Measurements from ENCODE around the gene RHBDD2.
"Not testable (repeated sequence)": the region's sequence is repeated elsewhere in the genome, so short reads cannot be mapped to it uniquely, and the experiment has no call there.

The RHBDD2 gene

DNA sequence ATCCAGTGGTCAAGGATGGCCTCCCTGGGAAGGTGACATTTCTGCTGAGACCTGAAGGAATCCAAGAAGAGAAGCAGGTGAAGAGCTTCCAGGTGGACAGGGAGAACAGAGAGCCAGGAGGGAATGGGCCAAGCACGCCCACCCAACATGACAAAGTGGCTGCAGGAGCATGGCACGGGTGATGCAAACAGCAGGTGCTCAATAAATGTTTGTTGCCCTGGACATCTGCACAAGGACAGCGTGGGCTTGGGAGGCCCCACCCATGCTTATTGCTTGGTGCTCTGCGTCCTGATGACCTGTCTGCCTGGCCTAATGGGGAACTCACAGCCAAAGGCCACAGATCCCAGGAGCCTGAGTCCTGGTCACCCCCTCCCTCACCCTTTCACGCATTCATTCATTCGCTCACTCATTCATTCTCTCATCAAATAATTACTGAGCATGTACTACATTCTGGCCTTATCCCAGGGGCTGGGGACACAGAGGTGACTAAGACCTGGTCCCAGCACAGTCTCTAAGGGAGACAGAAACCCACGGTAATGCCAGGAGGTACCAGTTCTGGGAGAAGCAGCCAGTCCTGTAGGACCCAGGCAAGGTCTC, 13.1 kb downstream of the RHBDD2 start:
- peak overlapping the region in 1 of 2 donors; percentile 4 for H3K27ac Mint-ChIP-seq
- no peaks in the 10 kb centered on the region for H3K9me3 Mint-ChIP-seq
- H3K27me3 Mint-ChIP-seq, result no peaks in the 10 kb centered on the region
- DNase-seq (no peak), ATAC-seq (no peak)
- H3K4me1 Mint-ChIP-seq, result peaks cover 15% of the 10 kb centered on the region
- H3K4me3 Mint-ChIP-seq, result no peak overlapping the region

DNA sequence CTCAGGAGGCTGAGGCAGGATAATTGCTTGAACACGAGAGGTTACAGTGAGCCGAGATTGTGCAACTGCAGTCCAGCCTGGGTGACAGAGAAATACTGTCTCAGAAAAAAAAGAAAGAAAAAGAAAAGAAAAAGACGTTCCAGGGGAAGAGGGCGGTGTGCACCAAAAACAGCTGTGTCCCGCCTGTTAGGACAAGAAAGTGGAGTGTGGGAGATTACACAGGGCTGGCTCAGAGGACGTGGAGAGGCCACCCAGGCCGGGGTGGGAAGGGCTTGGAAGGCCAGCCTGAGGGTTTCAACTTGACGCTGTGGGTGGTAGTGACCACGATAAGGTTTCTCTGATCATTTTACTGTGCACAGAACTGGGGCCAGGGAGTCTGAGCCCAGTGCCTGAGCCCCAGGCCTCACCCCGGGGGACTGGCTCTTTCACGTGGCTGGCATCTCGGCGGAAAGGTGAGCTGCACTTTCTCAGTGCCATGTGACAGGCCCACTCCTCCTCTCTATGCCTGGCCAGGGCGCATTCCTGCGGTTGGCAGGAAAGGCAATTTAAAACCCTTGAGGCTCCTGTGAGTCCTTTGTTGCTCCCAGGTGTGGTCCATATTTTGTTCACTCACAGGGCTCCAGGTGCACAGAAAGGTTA, 13.9 kb downstream of the RHBDD2 start:
- peak overlapping the region in 1 of 2 donors; percentile 79 for H3K27ac Mint-ChIP-seq
- H3K27me3 Mint-ChIP-seq, result no peaks in the 10 kb centered on the region
- H3K9me3 Mint-ChIP-seq, result no peaks in the 10 kb centered on the region
- DNase-seq (no peak), ATAC-seq (no peak)
- H3K4me1 Mint-ChIP-seq, result peaks cover 15% of the 10 kb centered on the region
- no peak overlapping the region for H3K4me3 Mint-ChIP-seq

- ATAC-seq, result no peak
- H3K4me3 Mint-ChIP-seq, result no peak overlapping the region
- H3K27ac Mint-ChIP-seq, result no peak overlapping the region
- H3K4me1 Mint-ChIP-seq, result no peaks in the 10 kb centered on the region
- H3K9me3 Mint-ChIP-seq, result no peaks in the 10 kb centered on the region
- H3K27me3 Mint-ChIP-seq, result no peaks in the 10 kb centered on the region
- no peak for DNase-seq
Observed at GRCh38 chr7:75896803-75897327, 18.0 kb downstream of the RHBDD2 start.

DNA sequence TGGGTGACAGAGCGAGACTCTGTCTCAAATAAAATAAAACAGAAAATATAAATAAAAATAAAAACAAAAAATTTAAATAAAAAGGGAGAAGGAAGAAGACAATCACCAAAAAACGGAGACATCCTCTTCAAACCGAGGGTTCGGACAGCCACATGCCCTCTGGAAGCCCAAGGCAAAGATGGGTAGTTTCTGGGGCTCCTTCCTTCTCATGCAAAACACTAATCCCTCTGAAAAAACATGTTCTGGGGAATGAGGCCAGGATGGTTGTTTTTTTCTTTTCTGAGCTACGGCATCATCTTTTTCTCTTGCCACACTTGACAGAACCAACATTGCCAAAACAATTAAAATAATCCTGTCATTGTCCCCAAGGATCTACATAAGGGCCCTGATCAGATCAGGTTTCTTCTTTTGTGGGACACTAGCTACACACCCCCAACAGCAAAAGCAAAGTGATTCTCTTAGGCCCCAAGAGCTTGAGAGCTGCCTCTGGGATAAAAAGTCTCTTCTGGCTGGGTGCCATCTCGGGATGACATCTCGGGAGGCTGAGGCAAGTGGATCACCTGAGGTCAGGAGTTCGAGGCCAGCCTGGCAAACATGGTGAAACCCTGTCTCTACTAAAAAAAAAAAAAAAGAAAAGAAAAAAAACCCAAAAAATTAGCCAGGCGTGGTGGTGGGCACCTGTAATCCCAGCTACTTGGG, 21.9 kb downstream of the RHBDD2 start:
- Mint-ChIP-seq H3K27me3 (no peaks in the 10 kb centered on the region), H3K4me3 (no peak overlapping the region), H3K4me1 (peaks cover under 1% of the 10 kb centered on the region), H3K9me3 (no peaks in the 10 kb centered on the region), H3K27ac (no peak overlapping the region)
- DNase-seq, result no peak
- ATAC-seq, result no peak

DNA sequence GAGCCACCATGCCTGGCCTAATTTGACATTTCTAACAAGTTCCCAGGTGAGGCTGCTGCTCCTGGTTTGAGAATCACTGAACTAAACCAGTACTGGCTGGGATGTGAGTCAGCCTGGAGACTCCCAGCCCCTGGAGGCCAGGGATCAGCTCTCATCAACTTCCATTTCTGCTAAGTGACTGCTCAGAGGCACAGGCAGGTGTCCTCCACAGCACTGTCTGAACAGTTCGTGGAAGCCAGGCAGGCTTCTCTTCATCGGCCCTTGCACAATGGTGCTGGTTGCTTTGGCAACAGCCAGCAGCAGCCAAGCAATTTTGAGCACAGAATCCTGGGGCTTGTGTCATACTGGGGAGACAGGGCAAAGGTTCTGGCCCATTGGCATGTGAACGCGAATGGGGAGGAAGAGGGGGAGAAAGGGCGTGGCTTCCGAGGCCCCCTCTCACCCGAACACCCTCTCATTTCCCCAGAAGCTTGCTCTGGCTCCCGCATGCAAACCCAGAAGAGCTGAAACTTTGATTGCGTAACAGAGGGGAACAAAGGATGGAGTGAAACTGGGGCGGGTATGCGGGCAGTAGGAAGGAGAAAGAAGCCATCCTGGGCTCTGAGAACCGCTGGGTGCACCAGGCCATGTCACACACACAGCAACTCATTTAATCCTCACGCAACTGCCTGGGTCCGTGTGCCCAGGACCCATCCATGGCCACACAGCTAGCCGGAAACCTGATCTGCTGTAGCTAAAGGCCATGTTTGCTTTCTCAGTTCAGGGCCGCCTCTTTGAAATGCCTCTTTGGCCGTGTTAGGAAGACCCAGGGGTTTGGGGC, 27.2 kb downstream of the RHBDD2 start:
- H3K4me1 Mint-ChIP-seq, result peaks cover 5% of the 10 kb centered on the region
- no peaks in the 10 kb centered on the region for H3K9me3 Mint-ChIP-seq
- no peak overlapping the region for H3K27ac Mint-ChIP-seq
- no peak overlapping the region for H3K4me3 Mint-ChIP-seq
- DNase-seq (no peak), ATAC-seq (peak; percentile 26)
- H3K27me3 Mint-ChIP-seq, result no peaks in the 10 kb centered on the region

GRCh38 chr7:75906991-75907667, 28.3 kb downstream of the RHBDD2 start:
- Mint-ChIP-seq H3K9me3 (no peaks in the 10 kb centered on the region), H3K4me1 (peaks cover 5% of the 10 kb centered on the region), H3K27me3 (no peaks in the 10 kb centered on the region), H3K4me3 (no peak overlapping the region), H3K27ac (no peak overlapping the region)
- DNase-seq (no peak), ATAC-seq (no peak)

- H3K27me3 Mint-ChIP-seq, result not testable (repeated sequence)
Observed at GRCh38 chr7:75907668-75908039, 28.8 kb downstream of the RHBDD2 start.

DNA sequence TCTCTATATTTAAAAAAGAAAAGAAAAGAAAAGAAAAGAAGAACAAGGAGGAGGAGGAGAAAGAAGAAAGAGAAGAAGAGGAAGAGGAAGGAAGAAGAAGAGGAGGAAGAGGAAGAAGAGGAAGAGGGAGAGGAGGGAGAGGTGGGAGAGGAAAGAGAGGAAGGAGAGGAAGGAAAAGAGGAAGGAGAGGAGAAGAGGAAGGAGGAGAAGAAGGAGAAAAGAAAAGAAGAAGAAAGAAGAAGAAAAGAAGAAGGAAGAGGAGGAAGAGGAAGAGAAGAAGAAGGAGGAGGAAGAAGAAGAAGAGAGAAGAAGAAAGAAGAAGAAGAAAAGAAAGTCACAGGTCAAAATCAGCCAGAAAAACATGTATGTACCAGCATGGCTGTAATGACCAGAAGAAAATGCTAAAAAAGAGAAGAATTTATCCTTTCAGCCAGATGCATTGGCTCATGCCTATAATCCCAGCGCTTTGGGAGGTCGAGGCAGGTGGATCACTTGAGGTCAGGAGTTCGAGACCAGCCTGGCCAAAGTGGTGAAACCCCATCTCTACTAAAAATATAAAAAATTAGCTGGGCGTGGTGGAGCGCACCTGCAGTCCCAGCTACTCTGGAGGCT, 30.8 kb downstream of the RHBDD2 start:
- Mint-ChIP-seq H3K27ac (peak overlapping the region in 1 of 2 donors; percentile 3), H3K4me1 (peaks cover 16% of the 10 kb centered on the region), H3K4me3 (no peak overlapping the region), H3K27me3 (no peaks in the 10 kb centered on the region), H3K9me3 (no peaks in the 10 kb centered on the region)
- ATAC-seq (no peak), DNase-seq (no peak)

More at GRCh38 chr7:75907668-75908039, 28.8 kb downstream of the RHBDD2 start:
- ATAC-seq, H3K4me3 Mint-ChIP-seq, DNase-seq, H3K9me3 Mint-ChIP-seq, H3K4me1 Mint-ChIP-seq, H3K27ac Mint-ChIP-seq: not testable (repeated sequence)

DNA sequence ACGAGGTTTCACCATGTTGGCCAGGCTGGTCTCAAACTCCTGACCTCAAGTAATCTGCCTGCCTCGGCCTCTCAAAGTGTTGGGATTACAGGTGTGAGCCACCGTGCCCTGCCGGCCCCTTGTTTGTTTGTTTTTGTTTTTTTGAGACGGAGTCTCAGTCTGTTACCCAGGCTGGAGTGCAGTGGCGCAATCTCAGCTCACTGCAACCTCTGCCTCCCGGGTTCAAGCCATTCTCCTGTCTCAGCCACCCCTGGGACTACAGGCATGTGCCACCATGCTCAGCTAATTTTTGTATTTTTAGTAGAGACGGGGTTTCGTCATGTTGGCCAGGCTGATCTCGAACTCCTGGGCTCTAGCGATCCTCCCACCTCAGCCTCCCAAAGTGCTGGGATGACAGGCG, 32.4 kb downstream of the RHBDD2 start:
- not testable (repeated sequence) for H3K4me3 Mint-ChIP-seq, ATAC-seq, H3K27ac Mint-ChIP-seq, H3K27me3 Mint-ChIP-seq, H3K9me3 Mint-ChIP-seq, DNase-seq
- peaks cover 21% of the 10 kb centered on the region for H3K4me1 Mint-ChIP-seq

DNA sequence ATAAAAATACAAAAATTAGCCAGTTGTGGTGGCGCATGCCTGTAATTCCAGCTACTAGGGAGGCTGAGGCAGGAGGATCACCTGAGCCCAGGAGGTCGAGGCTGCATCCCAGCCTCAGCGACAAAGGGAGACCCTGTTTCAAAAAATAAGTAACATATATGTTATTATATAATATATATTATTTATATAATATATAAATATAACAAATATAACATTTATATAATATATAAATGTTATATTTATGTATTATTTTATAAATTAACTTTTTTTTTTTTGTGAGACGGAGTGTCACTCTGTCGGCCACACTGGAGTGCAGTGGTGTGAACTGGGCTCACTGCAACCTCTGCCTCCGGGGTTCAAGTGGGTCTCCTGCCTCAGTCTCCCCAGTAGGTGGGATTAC, 34.6 kb downstream of the RHBDD2 start:
- DNase-seq (no peak), ATAC-seq (no peak)
- H3K4me3 Mint-ChIP-seq, result no peak overlapping the region
- peaks cover 24% of the 10 kb centered on the region for H3K4me1 Mint-ChIP-seq
- no peaks in the 10 kb centered on the region for H3K9me3 Mint-ChIP-seq
- H3K27ac Mint-ChIP-seq, result no peak overlapping the region
- no peaks in the 10 kb centered on the region for H3K27me3 Mint-ChIP-seq

- H3K27ac Mint-ChIP-seq, result peak overlapping the region; percentile 93 to 96
- H3K4me3 Mint-ChIP-seq, result peak overlapping the region; percentile 91 to 93
- peaks cover 30% of the 10 kb centered on the region for H3K4me1 Mint-ChIP-seq
- no peak for DNase-seq
- ATAC-seq, result no peak
- H3K9me3 Mint-ChIP-seq, result no peaks in the 10 kb centered on the region
- no peaks in the 10 kb centered on the region for H3K27me3 Mint-ChIP-seq
Observed at GRCh38 chr7:75914169-75914654, 35.4 kb downstream of the RHBDD2 start.

GRCh38 chr7:75914655-75915415, 36.0 kb downstream of the RHBDD2 start, which contains the start of gene POR:
POR (plus strand) TSS chr7:75915155; CDS start chr7:75954002, 38,847 bp downstream.
- ATAC-seq (peak; percentile 92), DNase-seq (peak; percentile 97 to 99)
- Mint-ChIP-seq H3K9me3 (no peaks in the 10 kb centered on the region), H3K27ac (peak within 1 kb of the TSS; percentile 93 to 96), H3K4me1 (peaks cover 36% of the 10 kb centered on the region), H3K27me3 (no peaks in the 10 kb centered on the region), H3K4me3 (peak within 1 kb of the TSS; percentile 91 to 93)

- ATAC-seq (peak; percentile 25), DNase-seq (peak; percentile 29 to 30)
- Mint-ChIP-seq H3K4me1 (peaks cover 36% of the 10 kb centered on the region), H3K27ac (peak overlapping the region; percentile 81 to 88), H3K4me3 (peak overlapping the region; percentile 91 to 93), H3K27me3 (no peaks in the 10 kb centered on the region), H3K9me3 (no peaks in the 10 kb centered on the region)
Observed at GRCh38 chr7:75915416-75916156, 36.8 kb downstream of the RHBDD2 start.
